ENCODE results near the gene UCK1. TPM values are rescaled to one million over a fixed set of nuclear protein-coding genes. Genes with fewer than 3 reads are reported as not detected.

The UCK1 gene
- total RNA-seq = 10 to 100 TPM; 24.2 to 25.9 TPM
- polyA plus RNA-seq (ENCODE audit: insufficient read length in 6 of 6) = 10 to 100 TPM; 28.2 to 33.9 (median 30.0) TPM
- long read RNA-seq, donor 1, transcript UCK1-204 (7 exons, 2,167 nt) = major isoform, 16 of 18 reads
- long read RNA-seq, donor 1, partial matches to known transcripts = 0 of 18 reads
- long read RNA-seq, donor 1, other reads (novel, unspliced or antisense) = 0 of 18 reads
- long read RNA-seq, donor 2, transcript UCK1-204 (7 exons, 2,167 nt) = major isoform, 12 of 14 reads
- long read RNA-seq, donor 2, partial matches to known transcripts = 0 of 14 reads
- long read RNA-seq, donor 2, other reads (novel, unspliced or antisense) = 0 of 14 reads
- long read RNA-seq, donor 3, transcript UCK1-204 (7 exons, 2,167 nt) = major isoform, 8 of 11 reads
- long read RNA-seq, donor 3, partial matches to known transcripts = 0 of 11 reads
- long read RNA-seq, donor 3, other reads (novel, unspliced or antisense) = 0 of 11 reads
- long read RNA-seq, donor 4, transcript UCK1-204 (7 exons, 2,167 nt) = major isoform, 5 of 11 reads
- long read RNA-seq, donor 4, partial matches to known transcripts = 1 of 11 reads
- long read RNA-seq, donor 4, other reads (novel, unspliced or antisense) = 4 of 11 reads
- long read RNA-seq, donor 5, transcript UCK1-204 (7 exons, 2,167 nt) = major isoform, 14 of 15 reads
- long read RNA-seq, donor 5, partial matches to known transcripts = 0 of 15 reads
- long read RNA-seq, donor 5, other reads (novel, unspliced or antisense) = 0 of 15 reads
- long read RNA-seq, donor 6, transcript UCK1-204 (7 exons, 2,167 nt) = major isoform, 10 of 11 reads
- long read RNA-seq, donor 6, partial matches to known transcripts = 0 of 11 reads
- long read RNA-seq, donor 6, other reads (novel, unspliced or antisense) = 0 of 11 reads
- long read RNA-seq, donor 7, transcript UCK1-204 (7 exons, 2,167 nt) = major isoform, 13 of 15 reads
- long read RNA-seq, donor 7, partial matches to known transcripts = 0 of 15 reads
- long read RNA-seq, donor 7, other reads (novel, unspliced or antisense) = 0 of 15 reads
- long read RNA-seq, donor 8, transcript UCK1-204 (7 exons, 2,167 nt) = major isoform, 8 of 8 reads
- long read RNA-seq, donor 8, partial matches to known transcripts = 0 of 8 reads
- long read RNA-seq, donor 8, other reads (novel, unspliced or antisense) = 0 of 8 reads
- long read RNA-seq, donor 9 = 0 reads
- long read RNA-seq, donor 10, transcript UCK1-204 (7 exons, 2,167 nt) = major isoform, 25 of 31 reads
- long read RNA-seq, donor 10, partial matches to known transcripts = 0 of 31 reads
- long read RNA-seq, donor 10, other reads (novel, unspliced or antisense) = 6 of 31 reads
- long read RNA-seq, donor 11, transcript UCK1-204 (7 exons, 2,167 nt) = major isoform, 21 of 25 reads
- long read RNA-seq, donor 11, partial matches to known transcripts = 0 of 25 reads
- long read RNA-seq, donor 11, other reads (novel, unspliced or antisense) = 0 of 25 reads
- long read RNA-seq, donor 12, transcript UCK1-204 (7 exons, 2,167 nt) = major isoform, 7 of 10 reads
- long read RNA-seq, donor 12, partial matches to known transcripts = 0 of 10 reads
- long read RNA-seq, donor 12, other reads (novel, unspliced or antisense) = 0 of 10 reads

DNA sequence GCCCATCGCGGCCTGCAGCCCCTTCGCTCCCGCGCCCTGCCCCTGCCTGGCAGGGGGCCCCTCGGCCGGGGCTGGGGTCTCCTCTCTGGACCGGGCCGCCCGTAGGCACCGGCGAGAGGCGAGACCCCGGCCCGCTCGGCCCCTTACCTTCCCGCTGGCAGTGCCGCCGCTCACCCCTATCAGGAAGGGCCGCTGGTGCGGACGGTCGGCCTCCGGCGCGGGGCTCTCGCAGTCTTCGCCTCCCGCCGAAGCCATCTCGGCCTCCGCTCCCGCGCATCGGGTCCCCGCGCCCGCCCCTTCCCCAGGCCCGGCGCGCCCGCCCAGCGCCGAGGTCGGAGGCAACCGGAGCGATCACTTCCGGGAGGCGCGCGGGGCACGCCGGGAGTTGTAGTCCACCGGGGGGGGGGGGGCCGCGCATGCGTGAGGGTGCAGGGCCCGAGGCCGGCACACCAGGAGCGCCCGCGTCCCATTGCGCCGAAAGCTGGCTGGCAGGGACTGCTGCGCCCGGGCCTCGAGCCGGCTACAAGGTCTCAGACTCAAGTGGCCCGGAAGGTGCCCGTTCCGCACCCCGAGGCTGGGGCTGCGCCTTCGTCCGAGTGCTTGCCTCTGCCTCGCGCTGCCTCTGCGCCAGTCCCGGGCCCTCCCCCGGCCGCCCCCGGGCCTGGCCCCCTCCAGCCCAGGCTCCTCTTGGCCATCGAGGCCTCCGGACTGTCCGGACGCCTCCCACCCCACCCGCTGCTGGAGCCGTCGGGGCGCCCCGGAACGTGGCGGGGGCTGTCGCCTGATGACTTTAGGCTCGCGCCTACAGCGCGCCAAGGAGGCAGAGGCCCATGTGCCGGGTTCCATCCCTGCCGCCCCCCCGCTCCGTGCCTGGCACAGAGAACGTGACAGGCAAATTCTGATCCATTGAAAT is at the start of gene UCK1:
Gene UCK1, minus strand, starts transcription at position 344 of the 913 bp plus-strand sequence. Its CDS starts 89 bp downstream, at position 255.
- intact Hi-C loops (cut with DNase I) = no loop called here
- Histone ChIP-seq H3K4me1 (peaks cover 7 to 14% of the 10 kb centered on the region in 2 donors), H3K27ac (peak within 1 kb of the TSS; percentile 66 to 78), H3K27me3 (no peaks in the 10 kb centered on the region), H3K4me3 (peak within 1 kb of the TSS; percentile 93 to 94), H3K9me3 (no peaks in the 10 kb centered on the region), H3K36me3 (peaks cover 0 to 35% of the 10 kb centered on the region in 2 donors)
- DNase-seq (peak; percentile 79 to 93 (median 88)), ATAC-seq (peak; percentile 98)
- TF ChIP-seq, protein P1, sequence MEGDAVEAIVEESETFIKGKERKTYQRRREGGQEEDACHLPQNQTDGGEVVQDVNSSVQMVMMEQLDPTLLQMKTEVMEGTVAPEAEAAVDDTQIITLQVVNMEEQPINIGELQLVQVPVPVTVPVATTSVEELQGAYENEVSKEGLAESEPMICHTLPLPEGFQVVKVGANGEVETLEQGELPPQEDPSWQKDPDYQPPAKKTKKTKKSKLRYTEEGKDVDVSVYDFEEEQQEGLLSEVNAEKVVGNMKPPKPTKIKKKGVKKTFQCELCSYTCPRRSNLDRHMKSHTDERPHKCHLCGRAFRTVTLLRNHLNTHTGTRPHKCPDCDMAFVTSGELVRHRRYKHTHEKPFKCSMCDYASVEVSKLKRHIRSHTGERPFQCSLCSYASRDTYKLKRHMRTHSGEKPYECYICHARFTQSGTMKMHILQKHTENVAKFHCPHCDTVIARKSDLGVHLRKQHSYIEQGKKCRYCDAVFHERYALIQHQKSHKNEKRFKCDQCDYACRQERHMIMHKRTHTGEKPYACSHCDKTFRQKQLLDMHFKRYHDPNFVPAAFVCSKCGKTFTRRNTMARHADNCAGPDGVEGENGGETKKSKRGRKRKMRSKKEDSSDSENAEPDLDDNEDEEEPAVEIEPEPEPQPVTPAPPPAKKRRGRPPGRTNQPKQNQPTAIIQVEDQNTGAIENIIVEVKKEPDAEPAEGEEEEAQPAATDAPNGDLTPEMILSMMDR (IDR thresholded peaks at IDR 0.05) = no peak

DNA sequence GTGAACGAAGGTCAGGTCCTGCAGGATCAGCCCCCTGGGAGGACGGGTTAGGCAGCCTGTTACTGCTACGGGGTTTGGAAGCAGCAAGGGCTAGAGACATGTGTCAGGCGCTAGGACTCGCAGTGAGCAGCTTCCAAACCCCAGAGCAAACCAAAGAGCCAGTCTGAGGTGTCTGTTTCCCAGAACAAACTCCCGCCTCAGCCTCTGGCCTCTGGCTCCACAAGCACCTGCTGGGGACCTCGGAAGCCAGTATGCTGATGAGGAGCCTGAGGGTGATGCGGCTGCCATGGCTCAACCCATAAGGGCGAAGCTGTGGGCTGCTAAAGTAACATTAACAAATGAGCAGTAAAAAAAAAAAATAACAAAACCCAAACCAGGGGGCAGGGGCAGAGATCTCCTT is 49.3 kb upstream of the UCK1 start:
- TF ChIP-seq, protein P1 (IDR thresholded peaks at IDR 0.05) = no peak
- peak in 1 of 4 donors; percentile 52 for DNase-seq
- intact Hi-C loops (cut with DNase I) = no loop called here
- Histone ChIP-seq H3K27ac (no peak overlapping the region), H3K27me3 (no peaks in the 10 kb centered on the region), H3K4me3 (no peak overlapping the region), H3K9me3 (no peaks in the 10 kb centered on the region), H3K36me3 (peaks cover 0 to 100% of the 10 kb centered on the region in 2 donors), H3K4me1 (peaks cover 0 to 21% of the 10 kb centered on the region in 2 donors)
- no peak for ATAC-seq

DNA sequence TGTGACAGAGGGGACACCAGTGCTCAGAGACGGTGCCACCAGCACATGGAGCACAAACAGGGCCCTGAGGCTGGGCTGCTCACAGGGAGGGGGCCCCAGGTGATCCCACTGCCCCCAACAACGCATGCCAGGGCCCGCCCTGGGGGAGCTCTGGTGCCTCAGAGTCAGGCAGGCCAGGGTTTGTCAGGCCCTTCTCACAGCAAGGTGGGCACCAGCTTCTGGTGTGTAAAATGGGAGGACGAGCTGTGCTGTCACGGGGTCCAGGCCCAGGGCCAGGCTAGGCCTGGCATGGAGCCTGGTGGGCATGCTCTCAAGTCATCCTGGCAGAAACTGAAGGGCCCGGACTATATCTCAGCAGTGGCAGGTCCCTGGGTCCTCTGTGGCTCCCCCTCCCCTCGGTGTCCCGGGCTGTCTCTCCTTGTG is 48.7 kb upstream of the UCK1 start:
- ATAC-seq (no peak), DNase-seq (peak in 1 of 4 donors; percentile 62)
- peaks cover 0 to 16% of the 10 kb centered on the region in 2 donors for H3K4me1 ChIP-seq
- H3K9me3 ChIP-seq = no peaks in the 10 kb centered on the region
- H3K27me3 ChIP-seq = no peaks in the 10 kb centered on the region
- TF ChIP-seq, protein P1 (IDR thresholded peaks at IDR 0.05) = no peak
- no peak overlapping the region for H3K4me3 ChIP-seq
- intact Hi-C loops (cut with DNase I) = no loop called here
- peaks cover 0 to 100% of the 10 kb centered on the region in 2 donors for H3K36me3 ChIP-seq
- H3K27ac ChIP-seq = no peak overlapping the region
